H7 (cell line): Measurements from ENCODE around the gene KCNJ6. TPM values are rescaled to one million over a fixed set of nuclear protein-coding genes. Genes with fewer than 3 reads are reported as not detected.

ENCODE experiments used
- DNase-seq: peaks from one replicate; pipeline ENCODE4 v3.0.0; 2012
- H3K27me3 ChIP-seq: 2 replicates; pipeline ENCODE4 v1.6.0; 2011; ENCODE audit warnings: mild to moderate bottlenecking, low read length; ENCODE audit not compliant: control insufficient read depth, insufficient read depth
- H3K36me3 ChIP-seq: replicated peaks from 2 replicates; pipeline ENCODE4 v1.5.1; 2011; ENCODE audit warnings: low read length; ENCODE audit not compliant: control insufficient read depth, insufficient read depth
- H3K4me3 ChIP-seq: 2 replicates; pipeline ENCODE4 v1.5.1; 2011; ENCODE audit warnings: low read depth, mild to moderate bottlenecking, control low read depth, low read length, moderate library complexity; ENCODE audit not compliant: insufficient read depth
- total RNA-seq: library from RNA; depleted of rRNA; stranded (reverse); fragments of >200 nt; shearing (Covaris generic); gene quantifications from 2 replicates; pipeline ENCODE4 v1.2.3, GENCODE V29; 2014

Gene KCNJ6
- total RNA-seq, 1 experiment from 2014 or later, result not detected

DNA sequence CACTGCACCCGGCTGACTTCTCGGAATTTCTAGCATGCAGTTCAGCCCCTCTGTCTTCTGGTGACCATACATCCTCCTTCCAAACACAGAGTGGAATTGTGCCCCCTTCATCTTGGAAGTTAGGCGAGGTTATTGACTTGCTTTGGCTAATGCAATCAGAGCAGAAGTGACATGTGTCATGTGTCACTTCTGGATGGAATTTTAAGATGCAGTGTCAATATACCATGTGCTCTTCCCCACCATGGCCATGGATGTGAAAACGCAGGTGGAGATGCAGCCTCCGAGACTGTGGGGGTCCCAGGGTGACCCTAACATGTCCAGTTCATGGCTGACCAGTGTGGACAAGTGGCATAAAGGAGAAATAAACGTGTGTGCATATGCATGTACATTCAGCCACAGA, 83.0 kb downstream of the KCNJ6 start:
- H3K27me3 ChIP-seq, result no peaks in the 10 kb centered on the region
- H3K4me3 ChIP-seq, result no peak overlapping the region
- no peak for DNase-seq
- H3K36me3 ChIP-seq, result no peaks in the 10 kb centered on the region

GRCh38 chr21:37829447-37829846, 86.8 kb downstream of the KCNJ6 start:
- Histone ChIP-seq H3K4me3 (no peak overlapping the region), H3K36me3 (no peaks in the 10 kb centered on the region), H3K27me3 (no peaks in the 10 kb centered on the region)
- DNase-seq, result no peak

- no peaks in the 10 kb centered on the region for H3K36me3 ChIP-seq
- H3K27me3 ChIP-seq, result no peaks in the 10 kb centered on the region
- H3K4me3 ChIP-seq, result no peak overlapping the region
- peak; percentile 42 for DNase-seq
Measured at GRCh38 chr21:37828991-37829390, 87.3 kb downstream of the KCNJ6 start.

- no peaks in the 10 kb centered on the region for H3K36me3 ChIP-seq
- DNase-seq, result peak; percentile 20
- H3K27me3 ChIP-seq, result no peaks in the 10 kb centered on the region
- H3K4me3 ChIP-seq, result no peak overlapping the region
Measured at GRCh38 chr21:37828556-37828955, 87.7 kb downstream of the KCNJ6 start.

DNA sequence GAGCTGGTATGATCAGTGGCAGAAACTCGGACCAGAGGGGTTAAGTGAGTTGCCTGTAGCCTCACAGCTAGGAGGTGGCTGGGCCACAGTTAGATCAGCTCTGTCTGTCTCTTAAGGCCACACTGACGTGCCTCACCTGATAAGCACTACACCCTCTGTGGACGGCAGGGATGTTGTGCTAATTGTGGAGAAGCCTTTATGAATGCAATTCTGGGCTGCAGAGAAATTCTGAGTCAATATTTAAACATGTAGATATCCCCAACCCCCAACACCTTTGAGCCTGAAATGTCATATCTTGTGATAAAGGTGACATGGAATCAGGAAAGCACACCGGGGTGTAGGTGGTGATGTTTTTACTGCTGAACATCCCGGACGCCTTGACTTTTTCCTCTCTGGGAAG, 88.3 kb downstream of the KCNJ6 start:
- DNase-seq, result no peak
- Histone ChIP-seq H3K36me3 (no peaks in the 10 kb centered on the region), H3K4me3 (no peak overlapping the region), H3K27me3 (no peaks in the 10 kb centered on the region)

DNA sequence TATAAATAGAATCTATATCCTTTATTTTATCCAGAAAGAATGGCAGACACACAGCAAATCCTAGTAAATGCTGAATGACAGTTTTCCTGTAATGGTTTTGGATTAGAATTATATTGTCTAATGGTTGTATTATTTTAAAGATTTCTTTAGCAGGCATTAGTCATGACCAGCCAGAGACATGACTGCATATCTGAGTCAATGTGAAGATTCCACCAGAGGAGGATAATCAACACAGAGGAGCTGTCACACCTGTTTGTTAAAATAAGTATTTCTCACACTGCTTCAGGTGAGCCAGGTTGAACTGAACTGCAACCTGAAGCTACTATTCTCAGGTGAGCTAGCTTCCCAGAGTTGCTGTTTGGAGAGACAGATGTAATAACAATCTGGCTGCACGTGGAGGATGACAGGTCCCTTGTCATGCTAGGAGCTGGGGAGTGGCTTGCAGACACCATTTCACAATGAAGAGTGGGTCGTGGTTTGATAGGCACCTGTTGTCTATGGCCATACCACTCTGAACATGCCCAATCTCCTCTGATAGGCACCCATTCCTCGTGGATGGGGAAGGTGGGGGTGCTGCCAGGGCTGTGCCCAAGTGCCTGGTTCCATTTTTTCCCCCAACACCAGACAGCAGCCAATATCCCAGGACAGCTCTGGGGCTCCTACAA, 94.3 kb downstream of the KCNJ6 start:
- H3K4me3 ChIP-seq, result no peak overlapping the region
- H3K27me3 ChIP-seq, result no peaks in the 10 kb centered on the region
- no peak for DNase-seq
- H3K36me3 ChIP-seq, result no peaks in the 10 kb centered on the region

GRCh38 chr21:37821092-37821491, 95.2 kb downstream of the KCNJ6 start:
- Histone ChIP-seq H3K36me3 (no peaks in the 10 kb centered on the region), H3K4me3 (no peak overlapping the region), H3K27me3 (no peaks in the 10 kb centered on the region)
- DNase-seq, result no peak

GRCh38 chr21:37819372-37819771, 96.9 kb downstream of the KCNJ6 start:
- Histone ChIP-seq H3K4me3 (no peak overlapping the region), H3K27me3 (no peaks in the 10 kb centered on the region), H3K36me3 (no peaks in the 10 kb centered on the region)
- no peak for DNase-seq

DNA sequence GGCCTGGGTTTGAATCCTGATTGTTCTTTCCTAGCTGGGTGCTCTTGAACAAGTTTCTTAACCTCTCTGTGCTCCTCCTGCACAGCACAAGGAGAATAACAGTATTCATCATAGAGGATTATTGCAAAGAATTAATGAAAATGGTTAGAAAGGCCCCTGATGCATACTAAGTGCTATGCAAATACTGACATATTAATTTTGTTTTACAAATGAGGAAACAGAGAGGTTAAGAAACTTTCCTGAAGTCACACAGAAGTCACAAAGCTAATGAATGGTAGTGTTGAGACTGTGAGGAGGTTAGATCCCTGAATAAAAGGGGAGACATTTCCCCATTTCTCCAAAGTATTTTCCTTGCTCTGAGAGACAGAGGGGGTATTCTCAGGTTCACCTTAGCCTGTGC, 99.0 kb downstream of the KCNJ6 start:
- no peaks in the 10 kb centered on the region for H3K27me3 ChIP-seq
- H3K4me3 ChIP-seq, result no peak overlapping the region
- H3K36me3 ChIP-seq, result no peaks in the 10 kb centered on the region
- DNase-seq, result no peak

DNA sequence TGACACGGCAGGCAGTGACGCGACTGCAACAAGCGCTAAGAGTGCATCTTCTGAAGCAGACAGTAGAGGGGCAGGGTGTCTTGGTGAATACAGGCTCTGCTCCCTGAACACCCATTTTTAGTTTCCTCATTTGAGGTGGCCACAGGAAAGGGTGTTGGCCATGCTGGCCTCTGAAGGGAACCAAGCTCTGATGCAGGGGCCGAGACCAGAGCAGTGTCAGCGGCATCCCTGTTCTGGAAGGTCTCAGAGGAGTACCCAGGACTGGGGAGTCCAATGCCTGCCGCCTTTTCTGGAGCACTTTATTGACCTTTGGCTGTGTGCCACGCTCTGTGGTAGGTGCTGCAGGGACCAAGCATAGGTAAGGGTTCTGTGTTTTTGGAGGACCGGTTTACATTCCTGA, 100.4 kb downstream of the KCNJ6 start:
- Histone ChIP-seq H3K27me3 (no peaks in the 10 kb centered on the region), H3K36me3 (no peaks in the 10 kb centered on the region), H3K4me3 (no peak overlapping the region)
- no peak for DNase-seq

GRCh38 chr21:37811711-37812110, 104.5 kb downstream of the KCNJ6 start:
- DNase-seq, result no peak
- Histone ChIP-seq H3K36me3 (no peaks in the 10 kb centered on the region), H3K4me3 (no peak overlapping the region), H3K27me3 (no peaks in the 10 kb centered on the region)

- no peak for DNase-seq
- Histone ChIP-seq H3K27me3 (no peaks in the 10 kb centered on the region), H3K4me3 (no peak overlapping the region), H3K36me3 (no peaks in the 10 kb centered on the region)
Measured at GRCh38 chr21:37808261-37808660, 108.0 kb downstream of the KCNJ6 start.

- no peaks in the 10 kb centered on the region for H3K36me3 ChIP-seq
- H3K4me3 ChIP-seq, result no peak overlapping the region
- no peaks in the 10 kb centered on the region for H3K27me3 ChIP-seq
- DNase-seq, result no peak
Measured at GRCh38 chr21:37805266-37805665, 111.0 kb downstream of the KCNJ6 start.

- no peaks in the 10 kb centered on the region for H3K36me3 ChIP-seq
- H3K27me3 ChIP-seq, result no peaks in the 10 kb centered on the region
- DNase-seq, result no peak
- H3K4me3 ChIP-seq, result no peak overlapping the region
Measured at GRCh38 chr21:37804001-37804400, 112.3 kb downstream of the KCNJ6 start.

DNA sequence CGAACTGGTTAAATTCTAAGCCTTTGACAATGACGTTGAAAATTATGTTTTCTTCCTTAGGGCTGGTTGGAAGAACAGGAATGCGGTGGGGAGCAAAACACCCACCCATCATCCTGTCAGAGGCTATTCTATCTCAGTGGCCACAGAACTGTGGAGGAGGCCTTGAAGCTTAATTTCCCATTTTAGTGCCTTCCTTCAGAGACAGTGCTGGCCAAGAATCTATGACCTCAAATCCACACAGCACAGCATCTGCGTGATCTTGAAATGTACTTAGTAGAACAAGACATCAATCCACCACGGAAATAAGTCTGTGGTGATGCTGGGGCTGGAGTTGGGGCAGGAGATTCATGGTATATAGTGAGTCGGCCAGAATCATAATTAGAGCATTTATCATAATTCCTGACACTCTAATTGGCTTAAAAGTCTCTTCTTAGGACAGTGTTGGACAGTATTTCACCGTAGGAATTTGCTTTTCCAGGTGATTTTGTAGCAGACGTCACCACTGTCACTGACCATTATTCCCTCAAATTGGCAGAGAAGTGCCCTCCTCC, 113.1 kb downstream of the KCNJ6 start:
- no peak for DNase-seq
- H3K36me3 ChIP-seq, result no peaks in the 10 kb centered on the region
- no peaks in the 10 kb centered on the region for H3K27me3 ChIP-seq
- no peak overlapping the region for H3K4me3 ChIP-seq
